CD4-positive, alpha-beta T cell treated with Interferon alpha-2 for 1 hour (primary cell): Measurements from ENCODE around the gene SPAG9.

ENCODE experiments used
- DNase-seq, 2 donors: peaks; one replicate each; pipeline ENCODE4 v3.0.0-alpha.2; 2020 to 2022

SPAG9 gene

GRCh38 chr17:50913120-50913519 lies 207.5 kb downstream of the SPAG9 start:
- no peak for DNase-seq
